GM04504 (cell line): Measurements from ENCODE around the gene FOXO6.
A peak's percentile ranks its signal among the peaks of the same experiment; 100 is the strongest.

Source experiments
- DNase-seq: peaks from one replicate; pipeline ENCODE4 v3.0.0-alpha.2; 2012; ENCODE audit warnings: low read depth

Gene FOXO6

DNA sequence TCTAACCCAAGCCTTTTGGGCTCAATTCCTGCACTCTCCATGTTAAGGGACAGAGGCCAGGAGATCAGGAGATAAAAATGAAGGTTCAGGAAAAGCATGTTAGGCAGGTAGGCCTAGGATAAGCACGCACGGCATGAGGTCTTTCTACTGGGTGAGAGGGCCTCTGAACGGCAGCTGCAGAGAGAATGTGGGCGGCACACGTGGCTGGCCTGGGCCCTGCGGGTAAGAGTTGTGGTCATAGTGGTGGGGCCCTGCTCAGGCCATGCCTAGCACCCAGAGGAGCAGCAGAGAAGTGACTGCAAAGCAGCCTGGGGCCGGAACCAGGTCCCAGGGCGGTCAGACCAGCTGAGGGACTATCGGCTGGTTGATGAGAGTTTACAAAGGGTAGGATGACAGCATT lies 7.5 kb upstream of the FOXO6 start:
- DNase-seq: no peak

DNA sequence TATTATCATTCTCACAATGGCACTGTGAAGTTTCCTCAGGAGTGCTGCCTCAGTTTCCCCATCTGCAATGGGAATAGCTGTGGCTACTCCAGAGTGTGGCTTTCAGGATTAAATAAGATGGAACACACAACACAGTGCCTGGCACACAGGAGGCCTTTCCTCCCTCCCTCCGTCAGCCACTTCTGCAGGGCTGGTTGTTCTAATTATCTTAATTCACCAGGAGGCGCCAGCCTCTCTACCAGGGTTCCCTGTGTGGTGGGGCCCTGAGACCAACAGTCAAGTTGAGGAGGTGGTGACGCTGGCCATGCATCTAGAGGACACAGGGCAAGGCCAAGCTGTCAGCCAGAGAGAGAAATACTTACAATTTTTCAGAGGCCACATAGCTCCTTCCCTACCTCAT lies 6.3 kb upstream of the FOXO6 start:
- no peak for DNase-seq

DNA sequence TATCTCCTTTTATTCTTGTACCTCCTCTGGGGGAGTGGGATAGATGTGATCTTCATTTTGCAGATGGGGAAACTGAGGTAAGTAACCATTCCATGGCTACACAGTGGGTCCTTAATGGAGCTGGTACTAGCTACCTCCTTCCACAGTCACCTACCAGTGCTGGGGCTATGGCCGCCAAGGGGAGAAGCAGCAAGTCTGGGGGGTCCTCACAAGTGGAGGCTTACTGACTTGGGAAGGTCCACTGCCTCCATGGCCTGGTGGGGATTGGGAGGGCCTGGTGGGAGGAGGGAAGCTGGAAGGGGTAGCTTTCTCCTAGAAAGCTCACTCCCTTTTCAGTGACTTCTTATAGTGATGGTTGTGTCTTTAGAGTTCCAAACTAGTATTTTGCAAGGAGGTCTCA lies 5.9 kb upstream of the FOXO6 start:
- no peak for DNase-seq

DNA sequence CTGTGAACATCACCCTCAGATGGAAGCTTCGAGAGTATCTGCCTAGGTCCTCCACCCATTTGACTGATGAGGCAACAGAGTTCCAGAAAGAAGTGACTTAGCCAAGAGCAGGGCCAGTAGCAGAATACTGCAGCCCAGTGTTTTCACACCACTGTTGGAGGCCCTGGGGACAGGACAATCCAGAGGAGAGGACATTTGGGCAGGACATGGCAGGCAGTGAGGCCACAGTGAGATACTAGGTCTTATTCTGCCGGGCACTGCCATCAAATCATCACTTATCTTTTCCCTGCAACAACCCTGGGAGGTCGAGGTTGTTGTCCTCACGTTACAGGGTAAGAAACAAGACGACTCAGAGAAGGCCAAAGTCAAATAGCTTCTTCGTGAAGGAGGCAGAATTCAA lies 5.5 kb upstream of the FOXO6 start:
- DNase-seq: no peak

DNA sequence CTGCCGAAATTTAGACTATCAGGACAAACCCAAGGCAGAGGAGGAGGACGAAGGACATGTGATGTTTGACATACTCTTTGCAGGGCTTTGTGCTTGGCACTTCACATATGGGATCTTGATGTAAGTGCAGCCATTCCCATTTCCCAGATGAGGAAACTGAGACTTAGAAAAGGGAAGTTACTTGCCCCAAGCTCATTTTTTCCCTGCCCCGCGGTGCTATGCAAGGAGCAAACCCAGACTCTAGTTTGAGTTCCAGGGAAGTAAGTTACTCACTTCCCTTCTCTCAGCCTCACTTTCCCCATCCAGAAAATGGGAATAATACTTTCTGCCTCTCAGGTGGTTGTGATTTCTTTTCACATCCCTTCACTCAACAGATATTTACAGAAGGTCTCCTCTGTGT lies 4.5 kb upstream of the FOXO6 start:
- no peak for DNase-seq

DNA sequence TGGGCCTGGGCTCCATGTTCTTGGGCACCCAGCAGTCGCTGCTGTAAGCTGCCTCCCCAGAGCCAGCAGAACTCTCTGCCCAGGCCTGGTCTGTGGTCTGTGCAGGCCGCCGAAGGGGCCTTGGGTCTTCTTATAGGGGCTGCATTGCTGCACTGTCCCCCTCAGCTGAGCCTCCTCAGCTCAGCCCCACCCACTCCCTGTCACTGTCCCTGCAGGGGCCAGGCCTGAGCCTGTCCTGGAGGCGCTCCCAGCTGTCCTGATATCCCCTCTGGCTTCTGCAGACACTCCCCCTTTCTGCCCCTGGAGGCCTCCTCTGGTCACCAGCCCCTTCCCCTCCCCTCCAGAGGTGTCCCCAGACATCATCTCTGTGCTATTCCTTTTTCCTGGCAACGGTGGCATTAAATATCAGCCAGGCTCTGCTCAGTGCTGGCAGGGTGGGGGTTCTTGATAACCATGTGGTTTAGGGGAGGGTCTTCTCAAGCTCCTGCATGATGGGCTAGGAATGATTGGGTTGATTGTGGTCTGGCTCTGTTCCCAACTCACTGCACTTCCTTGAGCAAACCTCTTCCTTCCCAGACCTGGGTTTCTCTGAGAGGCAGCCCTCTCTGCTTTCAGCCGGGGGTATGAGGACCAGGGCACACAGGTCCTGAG lies 3.7 kb upstream of the FOXO6 start:
- no peak for DNase-seq

DNA sequence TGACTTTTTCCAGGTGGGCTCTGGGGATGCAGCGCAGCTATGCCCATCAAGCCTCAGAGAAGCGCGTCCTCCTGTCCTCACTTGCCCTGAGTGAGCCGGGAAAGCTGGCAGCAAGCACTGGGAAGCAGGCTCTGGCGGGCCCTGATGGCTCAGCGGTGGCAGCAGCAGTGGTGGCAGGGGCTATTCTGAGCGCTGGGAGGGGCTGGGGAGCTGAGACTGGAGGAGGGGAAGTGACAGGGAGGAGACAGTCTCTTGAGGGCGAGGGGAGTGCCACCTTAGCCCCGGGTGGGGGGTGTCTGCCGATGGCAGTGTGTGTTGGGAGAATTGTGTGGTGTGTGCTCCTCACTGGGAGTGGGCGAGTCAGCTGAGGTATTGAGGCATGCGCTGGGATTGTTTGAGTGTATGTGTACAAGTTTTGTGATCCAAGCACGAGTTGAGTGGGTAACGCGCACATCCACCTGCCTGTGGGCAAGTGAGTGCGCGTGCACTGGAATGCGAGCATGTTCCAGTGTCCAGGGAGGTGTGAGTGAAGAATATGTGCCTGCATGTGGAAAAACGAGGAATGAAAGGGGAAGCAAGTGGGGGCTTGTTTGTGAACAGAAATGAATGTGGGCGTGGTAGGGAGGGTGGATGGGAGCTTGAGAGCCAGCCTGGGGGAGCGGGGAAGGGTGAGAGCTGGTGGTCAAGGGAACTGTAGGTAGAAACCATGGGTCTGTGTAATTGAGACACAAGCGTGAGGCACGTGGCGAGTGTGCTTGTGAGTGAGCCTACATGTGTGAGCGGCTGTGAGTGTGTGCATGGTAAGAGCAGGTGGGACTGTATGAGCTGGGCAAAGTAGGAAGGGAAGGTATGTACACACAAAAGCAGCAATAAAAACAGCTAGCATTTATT lies 2.9 kb upstream of the FOXO6 start:
- DNase-seq: no peak

DNA sequence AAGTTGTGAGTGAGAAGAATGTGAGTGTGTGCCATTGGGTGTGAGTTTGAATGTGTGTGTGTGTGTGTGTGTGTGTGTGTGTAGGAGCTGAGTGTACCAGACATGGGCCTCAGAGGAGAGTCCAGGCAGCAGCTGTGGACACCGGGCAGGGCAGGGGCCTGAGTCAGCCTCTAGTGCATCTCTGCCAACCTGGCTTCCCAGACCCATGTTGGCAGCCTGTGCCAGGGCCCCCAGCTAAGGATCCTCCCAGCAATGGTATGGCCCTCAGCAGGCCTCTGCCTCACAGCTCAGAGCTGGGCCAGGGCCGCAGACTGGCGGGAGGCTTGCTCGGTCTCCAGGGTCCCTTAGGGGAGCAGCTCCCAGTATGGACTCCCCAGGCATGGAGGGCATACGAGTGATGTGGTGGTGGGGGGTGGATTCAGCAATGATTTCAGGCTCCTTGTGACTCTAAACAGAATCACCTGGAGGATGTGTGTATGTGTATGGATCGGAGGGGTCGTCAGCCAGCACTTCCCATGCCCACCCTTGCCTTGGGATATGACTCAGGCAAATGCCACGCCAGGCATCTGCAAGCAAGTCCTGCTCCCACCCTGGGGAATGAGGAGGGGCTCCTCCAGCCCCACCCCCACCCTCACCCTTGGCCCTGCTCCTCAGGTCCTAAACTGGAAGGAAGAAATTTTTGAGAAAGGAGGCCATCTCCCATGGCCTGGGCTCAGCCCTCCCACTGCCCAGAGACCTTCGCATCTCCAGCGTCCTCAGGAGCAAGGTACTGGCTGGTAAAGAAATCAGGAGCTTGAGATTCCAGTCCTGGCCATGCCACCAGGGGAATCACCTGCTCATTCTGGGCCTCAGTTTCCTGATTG lies 1.8 kb upstream of the FOXO6 start:
- peak; percentile 9 for DNase-seq

DNA sequence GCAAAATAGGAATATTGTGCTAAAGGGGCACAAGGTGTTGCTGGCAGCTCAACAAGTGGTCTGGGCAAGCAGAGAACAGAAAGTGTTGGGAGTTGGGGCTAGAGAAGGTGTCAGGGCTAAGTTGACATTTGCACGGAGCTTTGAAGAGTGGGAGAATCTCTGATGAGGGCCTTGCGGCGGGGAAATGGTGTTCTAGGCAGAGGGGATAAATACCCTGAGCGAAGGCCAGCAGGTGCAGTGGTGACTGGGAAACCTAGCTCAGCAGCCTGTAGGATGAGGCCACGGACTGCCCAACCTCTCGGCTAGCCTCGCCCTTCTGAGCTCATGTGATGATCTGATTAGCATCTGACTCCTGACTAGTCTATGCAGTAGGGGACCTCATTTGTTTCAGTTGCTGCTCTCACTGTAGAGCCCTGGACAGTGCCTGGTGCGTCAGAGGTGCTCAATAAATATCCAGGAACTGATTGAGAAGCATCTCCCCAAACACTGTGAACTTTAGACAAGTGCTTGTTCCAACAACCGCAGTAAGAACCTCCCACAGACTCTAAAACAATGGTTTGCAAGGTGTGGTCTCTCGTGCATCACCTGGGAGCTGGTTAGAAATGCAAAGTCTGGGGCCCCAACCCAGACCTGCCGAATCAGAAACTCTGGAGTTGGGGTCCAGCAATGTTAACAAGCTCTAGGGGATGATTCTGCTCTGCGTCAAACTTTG lies 1.0 kb upstream of the FOXO6 start:
- DNase-seq: no peak

DNA sequence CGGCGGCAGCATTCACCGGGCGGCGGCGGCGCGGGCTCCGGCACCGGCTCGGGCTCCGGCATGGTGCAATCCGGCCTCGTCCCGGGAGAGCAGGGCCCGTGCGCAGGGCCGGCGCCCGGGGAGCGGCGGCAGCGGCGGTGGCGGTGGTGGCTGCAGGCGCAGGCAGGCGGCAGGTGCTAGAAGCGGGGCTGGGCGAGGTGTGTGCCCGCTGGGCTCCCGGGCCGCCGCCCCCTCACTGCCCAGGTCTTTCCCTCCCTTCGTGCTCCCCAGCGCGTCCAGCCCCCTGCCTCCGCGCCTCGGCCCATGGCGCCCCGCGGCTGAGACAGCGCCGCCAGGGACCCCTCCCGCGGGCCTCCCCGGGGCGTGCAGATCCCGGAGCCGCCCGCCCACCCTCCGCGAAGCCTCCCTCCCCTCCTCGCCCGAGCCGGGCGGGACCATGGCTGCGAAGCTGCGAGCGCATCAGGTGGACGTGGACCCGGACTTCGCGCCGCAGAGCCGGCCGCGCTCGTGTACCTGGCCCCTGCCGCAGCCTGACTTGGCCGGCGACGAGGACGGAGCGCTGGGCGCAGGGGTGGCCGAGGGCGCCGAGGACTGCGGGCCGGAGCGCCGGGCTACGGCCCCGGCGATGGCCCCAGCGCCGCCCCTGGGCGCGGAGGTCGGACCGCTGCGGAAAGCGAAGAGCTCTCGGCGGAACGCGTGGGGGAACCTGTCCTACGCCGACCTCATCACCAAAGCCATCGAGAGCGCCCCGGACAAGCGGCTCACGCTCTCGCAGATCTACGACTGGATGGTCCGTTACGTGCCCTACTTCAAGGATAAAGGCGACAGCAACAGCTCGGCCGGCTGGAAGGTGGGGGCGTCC lies 492 bp downstream of the FOXO6 start:
- DNase-seq: no peak

DNA sequence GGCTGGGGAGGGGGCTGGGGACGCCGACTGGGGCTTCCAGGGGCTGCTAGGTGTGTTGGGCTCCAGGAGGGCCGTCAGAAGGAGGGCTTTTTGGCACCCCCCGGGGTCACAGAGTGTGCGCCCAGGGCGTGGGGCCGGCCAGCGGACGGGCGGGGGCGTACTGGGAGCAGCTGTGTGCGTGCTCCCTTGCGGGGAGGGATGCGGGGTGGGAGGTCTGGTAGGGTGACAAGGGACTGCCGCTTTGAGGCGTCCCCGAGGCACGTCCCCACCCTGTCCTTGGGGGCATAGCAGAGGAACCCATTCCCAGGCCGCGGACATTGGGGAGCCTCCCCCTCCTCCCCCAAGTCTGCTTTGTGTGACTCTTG lies 1.1 kb downstream of the FOXO6 start:
- no peak for DNase-seq

DNA sequence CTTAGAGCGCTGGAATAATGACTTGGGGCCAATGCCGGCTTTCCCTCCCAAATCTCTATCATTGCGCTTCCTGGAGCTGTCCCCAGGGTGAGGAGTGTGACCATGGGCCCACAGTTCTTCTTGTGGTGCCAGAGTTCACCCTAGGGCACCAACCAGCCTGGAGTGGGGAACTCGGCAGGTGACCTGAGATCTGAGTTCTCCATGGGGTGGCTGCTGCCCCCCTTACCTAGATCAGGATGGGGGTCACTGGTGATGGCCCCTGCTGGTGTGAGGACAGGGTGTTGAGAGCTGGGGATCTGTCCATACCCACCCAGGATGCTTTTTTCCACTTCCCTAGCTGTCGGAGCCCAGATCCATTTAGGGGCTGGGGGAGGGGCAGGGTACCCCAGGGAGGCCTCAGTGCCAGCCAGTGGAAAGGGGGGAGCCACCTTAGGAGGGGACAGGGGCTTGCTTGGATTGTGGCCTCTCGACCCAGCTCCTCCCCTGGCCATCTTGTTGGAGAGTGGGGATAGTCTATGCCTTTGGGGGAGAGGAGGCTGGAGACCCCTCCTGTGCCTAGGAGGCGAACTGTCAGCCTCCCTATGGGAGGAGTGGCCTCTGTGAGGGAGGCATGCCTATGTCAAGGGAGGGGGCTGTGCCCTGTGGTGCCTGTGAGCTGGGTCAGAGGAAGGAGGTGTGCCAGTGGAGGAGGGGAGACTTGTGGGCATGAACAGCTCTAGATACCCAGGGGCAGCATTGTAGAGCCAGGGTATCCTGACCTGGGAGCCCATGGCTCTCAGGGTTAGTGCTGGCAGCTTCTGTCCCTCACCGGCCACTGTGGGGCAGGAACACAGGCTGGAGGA lies 1.7 kb downstream of the FOXO6 start:
- no peak for DNase-seq

DNA sequence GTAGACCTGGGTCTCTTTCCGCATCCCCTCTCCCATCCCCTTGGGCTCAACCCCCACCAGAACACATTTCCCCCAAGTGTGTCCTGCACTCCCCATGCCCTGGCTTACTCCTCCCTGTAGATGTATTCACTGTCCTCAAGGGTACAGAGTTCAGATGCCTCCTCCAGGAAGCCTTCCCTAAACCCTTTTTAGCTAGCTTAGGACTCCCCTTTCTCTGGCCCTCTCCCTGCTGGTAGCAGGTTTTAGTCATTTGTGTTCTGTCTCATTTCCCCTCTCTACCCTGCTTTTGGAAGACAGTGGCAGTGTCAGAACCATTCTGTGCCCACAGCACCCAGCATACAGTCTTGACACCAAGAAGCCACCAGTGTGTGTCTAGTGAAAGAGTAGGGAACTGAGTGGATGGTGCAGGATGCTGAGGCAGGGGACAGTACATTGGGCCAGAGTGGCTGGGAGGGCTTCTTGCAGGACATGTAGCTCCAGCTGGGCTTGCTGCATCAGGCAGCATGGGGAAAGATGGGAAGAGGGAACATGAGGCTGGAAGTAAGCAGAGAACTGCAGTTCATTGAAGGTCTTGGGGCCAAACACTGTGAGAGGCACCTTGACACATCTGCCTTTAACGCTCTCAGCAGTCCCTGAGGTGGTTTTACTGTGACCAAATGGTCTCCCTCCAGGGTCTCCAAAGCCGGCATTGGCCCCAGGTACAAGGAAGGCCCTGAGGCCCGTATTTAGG lies 2.5 kb downstream of the FOXO6 start:
- no peak for DNase-seq

DNA sequence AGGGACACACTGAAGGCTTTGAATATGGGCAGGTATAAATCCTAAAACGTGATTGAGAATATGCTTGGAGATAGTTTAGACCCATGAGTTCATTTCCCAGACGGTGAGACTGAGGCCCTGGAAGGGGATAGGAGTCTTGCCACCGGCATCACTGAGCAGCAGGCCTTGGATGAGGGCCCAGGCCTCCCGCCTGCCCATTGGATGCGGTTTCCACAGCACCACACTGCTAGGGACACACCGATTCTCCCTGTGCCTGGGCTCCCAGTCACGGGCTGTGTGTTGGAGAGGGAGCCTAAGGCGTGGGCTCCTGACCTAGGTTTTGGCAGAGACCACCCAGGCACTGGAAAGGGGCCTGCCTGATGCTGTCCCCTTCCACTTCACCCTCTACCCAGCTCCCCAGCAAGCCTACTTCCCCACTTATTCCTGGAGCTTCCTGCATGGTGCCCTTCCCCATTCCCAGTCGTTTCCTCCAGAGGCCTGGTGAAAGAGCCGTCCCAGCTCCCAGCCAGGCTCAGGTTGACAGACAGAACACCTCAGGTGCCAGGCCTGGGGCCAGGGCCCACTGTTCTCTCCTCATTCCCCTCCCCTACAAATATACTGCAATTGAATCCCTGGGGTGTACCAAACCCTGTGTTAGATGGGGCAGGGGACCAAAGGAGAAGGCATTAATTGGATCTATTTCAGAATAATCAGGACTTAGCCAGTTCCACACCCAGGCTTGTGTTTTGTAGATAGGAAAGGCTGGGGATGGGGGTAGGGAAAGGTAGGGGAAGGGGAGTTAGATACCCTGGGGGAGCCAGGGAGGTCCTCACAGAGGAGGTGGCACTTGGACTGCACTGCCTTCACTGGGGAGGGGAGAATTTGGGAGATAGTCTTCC lies 3.4 kb downstream of the FOXO6 start:
- no peak for DNase-seq

DNA sequence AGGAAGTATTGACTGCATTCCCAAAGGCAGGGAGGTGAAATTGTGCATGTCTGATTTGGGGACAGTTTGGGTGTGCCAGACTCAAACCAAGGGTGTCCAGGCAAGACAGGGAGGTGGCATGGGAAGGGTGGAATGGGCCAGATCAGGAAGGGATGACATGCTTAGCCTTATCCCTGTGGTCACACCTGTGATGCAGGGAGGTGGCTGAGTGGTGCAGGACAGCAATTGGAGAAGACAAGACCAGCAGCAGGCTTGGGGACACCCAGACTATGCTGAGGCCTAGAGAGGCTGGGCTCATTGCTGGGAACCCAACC lies 4.0 kb downstream of the FOXO6 start:
- DNase-seq: no peak

DNA sequence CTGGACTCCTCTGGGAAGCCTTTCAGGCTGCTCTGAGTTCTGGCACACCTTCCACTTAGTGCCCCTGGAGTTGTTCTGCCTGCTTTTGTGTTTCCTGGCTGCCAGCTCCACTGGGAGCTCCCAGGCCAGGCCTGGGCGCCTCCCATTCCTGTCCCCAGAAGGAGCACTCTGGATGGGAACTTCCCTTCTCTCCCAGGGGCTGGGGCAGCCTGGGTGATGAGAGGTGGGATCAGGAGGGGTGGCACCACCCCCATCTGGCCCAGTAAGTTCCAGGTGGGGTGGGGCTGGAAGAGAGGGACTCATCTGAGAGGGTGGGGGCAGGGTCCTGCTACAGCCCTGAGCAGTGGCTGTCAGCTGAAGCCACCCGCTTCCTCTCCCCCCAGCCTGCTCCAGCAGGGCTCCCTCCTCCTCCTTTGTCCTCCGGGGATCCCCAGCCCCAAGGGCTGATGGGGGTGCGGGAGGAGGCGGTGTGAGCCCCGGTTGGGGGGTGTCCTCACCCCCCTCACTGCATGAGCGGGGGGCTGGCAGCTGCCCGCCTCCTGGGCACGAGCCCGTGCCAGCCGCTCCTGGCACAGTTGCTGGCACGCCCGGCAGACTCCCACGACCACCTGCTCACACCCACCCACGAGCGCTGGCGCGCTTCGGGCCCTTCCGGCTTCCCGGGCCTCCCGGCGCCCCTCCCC lies 4.7 kb downstream of the FOXO6 start:
- DNase-seq: no peak

DNA sequence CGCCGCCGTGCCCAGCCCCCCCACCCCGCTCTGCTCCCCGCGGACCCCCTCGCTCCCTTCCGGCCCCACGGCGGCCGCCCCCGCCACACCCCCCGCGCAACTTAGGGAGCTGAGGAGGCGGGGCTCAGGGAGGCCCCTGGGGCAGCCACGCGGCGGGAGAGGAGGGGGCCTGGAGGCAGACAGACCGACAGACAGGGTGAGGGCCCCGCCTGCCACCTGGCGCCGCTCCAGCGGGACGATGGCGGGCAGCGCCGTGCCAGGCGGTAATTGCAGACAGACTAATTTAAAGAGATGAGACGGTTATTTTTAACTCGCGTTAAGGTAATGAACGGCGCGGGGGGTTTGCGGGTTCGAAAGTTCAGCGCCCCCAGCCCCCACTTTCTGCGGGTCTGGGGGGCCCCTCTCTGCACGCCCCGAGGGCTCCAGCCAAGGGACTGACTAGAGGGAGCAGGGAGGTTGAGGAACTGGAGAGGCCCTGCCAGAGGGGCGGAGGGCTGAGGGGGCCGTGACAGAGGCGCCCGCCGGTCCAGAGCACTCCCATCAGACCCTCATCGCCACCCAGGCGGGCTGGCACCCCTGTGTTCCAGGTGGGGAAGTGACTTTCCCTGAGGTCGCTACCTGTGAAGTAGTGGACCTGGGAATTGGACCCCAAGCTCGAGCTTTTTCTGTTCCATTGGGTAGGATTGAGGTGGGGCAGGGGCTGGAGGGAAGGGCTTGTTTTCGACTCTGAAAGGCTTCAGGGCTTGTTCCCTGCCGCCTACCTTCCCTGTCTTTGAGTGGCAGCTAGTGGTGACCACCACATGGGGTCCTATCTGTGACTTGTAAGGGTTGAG lies 5.4 kb downstream of the FOXO6 start:
- no peak for DNase-seq
